ENCODE data around the gene C17orf75.

Gene C17orf75

DNA sequence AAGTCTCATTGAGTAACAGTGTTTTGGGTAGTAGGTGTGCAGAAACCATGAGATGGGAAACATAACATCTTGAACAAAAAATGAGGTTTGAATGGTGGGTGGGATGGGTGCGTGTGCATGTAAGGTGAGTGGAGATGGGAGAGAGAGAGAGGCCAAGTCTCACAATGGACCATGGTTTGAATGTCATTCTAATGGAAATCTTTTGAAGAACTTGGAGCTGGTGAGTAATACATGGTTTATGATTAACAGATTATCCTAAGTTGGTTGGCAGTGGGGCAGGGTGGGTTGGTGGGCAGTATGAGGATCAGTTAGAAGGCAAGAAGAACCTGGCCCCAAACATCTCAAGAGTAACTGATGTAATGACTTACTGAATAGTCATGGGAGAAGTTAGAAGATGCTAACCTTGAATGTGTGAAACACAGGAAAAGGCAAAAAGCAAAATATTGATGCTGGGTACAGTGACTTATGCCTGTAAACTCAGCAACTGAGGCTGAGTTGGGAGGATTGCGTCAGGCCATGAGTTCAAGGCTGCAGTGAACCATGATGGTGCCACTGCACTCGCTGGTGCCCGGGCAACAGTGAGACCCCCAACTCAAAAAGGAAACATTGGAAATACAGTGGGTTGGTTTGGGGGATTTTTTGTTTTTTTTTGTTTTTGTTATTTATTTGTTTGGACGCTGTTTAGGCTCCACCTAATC, 40.7 kb upstream of the C17orf75 start:
- TF ChIP-seq CTCF (conservative IDR thresholded peaks at IDR 0.05): no peak
- no peak overlapping the region for H3K27ac ChIP-seq

DNA sequence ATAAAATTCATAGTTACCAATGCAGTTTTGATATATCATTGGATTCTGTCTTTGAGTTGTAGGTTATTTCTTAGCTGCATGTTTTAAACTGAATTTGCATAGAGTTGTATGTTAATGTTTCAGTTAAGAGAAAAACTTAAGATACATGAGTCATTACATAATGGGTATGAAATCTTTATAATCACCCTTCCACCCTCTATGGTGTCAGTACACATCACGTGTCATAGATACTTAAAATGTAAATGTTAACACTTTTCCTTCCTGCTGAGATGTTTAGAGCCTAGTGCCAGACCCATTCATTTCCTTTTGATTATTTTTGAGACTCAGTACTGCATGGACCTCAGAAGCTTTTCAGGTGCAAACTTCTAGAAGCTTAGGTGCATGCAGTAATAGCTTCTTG, 28.5 kb upstream of the C17orf75 start:
- no peak overlapping the region for H3K27ac ChIP-seq
- TF ChIP-seq CTCF (conservative IDR thresholded peaks at IDR 0.05): no peak

- TF ChIP-seq CTCF (conservative IDR thresholded peaks at IDR 0.05): no peak
- no peak overlapping the region for H3K27ac ChIP-seq
These were observed 19.3 kb upstream of the C17orf75 start for GRCh38 chr17:32361270-32361669.

DNA sequence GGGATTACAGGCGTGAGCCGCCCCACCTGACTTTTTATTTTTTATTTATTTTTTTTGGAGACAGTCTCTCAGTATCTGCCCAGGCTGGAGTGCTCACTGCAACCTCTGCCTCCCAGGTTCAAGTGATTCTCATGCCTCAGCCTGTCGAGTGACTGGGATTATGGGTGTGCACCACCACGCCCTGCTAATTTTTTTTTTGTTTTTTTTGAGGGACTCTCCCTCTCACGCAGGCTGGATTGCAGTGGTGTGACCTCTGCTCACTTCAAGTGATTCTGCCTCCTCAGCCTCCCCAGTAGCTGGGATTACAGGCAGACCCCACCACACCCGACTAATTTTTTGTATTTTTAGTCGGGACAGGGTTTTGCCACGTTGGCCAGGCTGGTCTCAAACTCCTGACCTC, 15.6 kb upstream of the C17orf75 start:
- H3K27ac ChIP-seq: no peak overlapping the region
- no peak for TF ChIP-seq CTCF (conservative IDR thresholded peaks at IDR 0.05)

DNA sequence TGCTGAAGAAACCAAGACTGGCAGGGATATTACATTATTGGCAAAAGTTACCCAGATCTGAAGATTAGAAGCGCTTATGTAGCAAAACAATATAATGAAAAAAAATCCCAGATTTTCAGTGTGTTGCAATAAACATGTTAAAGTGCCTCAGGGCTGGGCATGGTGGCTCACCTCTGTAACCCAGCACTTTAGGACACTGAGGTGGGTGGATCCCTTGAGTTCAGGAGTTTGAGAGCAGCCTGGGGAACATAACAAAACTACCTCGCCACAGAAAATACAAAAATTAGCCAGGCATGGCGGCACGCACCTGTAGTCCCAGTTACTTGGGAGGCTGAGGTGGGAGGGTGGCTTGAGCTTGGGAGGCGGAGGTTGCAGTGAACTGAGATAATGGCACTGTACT, 14.8 kb upstream of the C17orf75 start:
- H3K27ac ChIP-seq: no peak overlapping the region
- TF ChIP-seq CTCF (conservative IDR thresholded peaks at IDR 0.05): no peak

- no peak overlapping the region for H3K27ac ChIP-seq
- no peak for TF ChIP-seq CTCF (conservative IDR thresholded peaks at IDR 0.05)
These were observed 14.4 kb upstream of the C17orf75 start for GRCh38 chr17:32356378-32356743.

- no peak for TF ChIP-seq CTCF (conservative IDR thresholded peaks at IDR 0.05)
- no peak overlapping the region for H3K27ac ChIP-seq
These were observed 13.8 kb upstream of the C17orf75 start for GRCh38 chr17:32355649-32356377.

GRCh38 chr17:32352734-32353133, 10.8 kb upstream of the C17orf75 start:
- peak overlapping the region; percentile 99; the same call in 1 of the 2 replicates for H3K27ac ChIP-seq
